H9 (cell line): Measurements from ENCODE around the gene ST8SIA5. TPM values are rescaled to one million over a fixed set of nuclear protein-coding genes. Genes with fewer than 3 reads are reported as not detected.

Source experiments
- DNase-seq: peaks from one replicate; pipeline ENCODE4 v3.0.0-alpha.2; 2017
- H2AFZ ChIP-seq: one replicate; pipeline ENCODE4 v1.6.1; 2013; ENCODE audit warnings: mild to moderate bottlenecking, low read length, control low read depth, moderate library complexity
- H2AK5ac ChIP-seq: 2 replicates; pipeline ENCODE4 v1.6.1; 2013; ENCODE audit warnings: low read length, control low read depth, mixed read lengths; ENCODE audit not compliant: insufficient read length
- H2BK120ac ChIP-seq: one replicate; pipeline ENCODE4 v1.6.1; 2013; ENCODE audit warnings: low read depth, mild to moderate bottlenecking, low read length, control low read depth, inconsistent platforms; ENCODE audit not compliant: poor library complexity, severe bottlenecking
- H2BK12ac ChIP-seq: 2 replicates; pipeline ENCODE4 v1.6.1; 2013; ENCODE audit warnings: low read length, control low read depth, mixed read lengths, low read depth; ENCODE audit not compliant: insufficient read length
- H2BK15ac ChIP-seq: 2 replicates; pipeline ENCODE4 v1.6.1; 2013; ENCODE audit warnings: low read depth, low read length, control low read depth
- H2BK20ac ChIP-seq: one replicate; pipeline ENCODE4 v1.6.1; 2013; ENCODE audit warnings: low read depth, mild to moderate bottlenecking, low read length, control low read depth, inconsistent platforms; ENCODE audit not compliant: poor library complexity, severe bottlenecking
- H2BK5ac ChIP-seq: 2 replicates; pipeline ENCODE4 v1.6.1; 2013; ENCODE audit warnings: low read length, control low read depth, mixed read lengths; ENCODE audit not compliant: insufficient read length
- H3K14ac ChIP-seq: 2 replicates; pipeline ENCODE4 v1.6.1; 2013; ENCODE audit warnings: low read length, control low read depth; ENCODE audit not compliant: insufficient read depth
- H3K18ac ChIP-seq: 2 replicates; pipeline ENCODE4 v1.6.1; 2013; ENCODE audit warnings: low read depth, mild to moderate bottlenecking, mixed read lengths, low read length, control low read depth; ENCODE audit not compliant: insufficient read length
- H3K23ac ChIP-seq: 2 replicates; pipeline ENCODE4 v1.6.1; 2013; ENCODE audit warnings: low read length, control low read depth, mixed read lengths, low read depth; ENCODE audit not compliant: insufficient read length
- H3K23me2 ChIP-seq: 2 replicates; pipeline ENCODE4 v1.6.1; 2013; ENCODE audit warnings: low read depth, mild to moderate bottlenecking, mixed read lengths, low read length, control low read depth; ENCODE audit not compliant: insufficient read length, poor library complexity, severe bottlenecking
- H3K27ac ChIP-seq: 2 replicates; pipeline ENCODE4 v1.5.1; 2013; ENCODE audit warnings: low read length, control low read depth, mixed read lengths, low read depth; ENCODE audit not compliant: insufficient read length
- H3K27me3 ChIP-seq: 2 replicates; pipeline ENCODE4 v1.6.1; 2013; ENCODE audit warnings: low read length, control low read depth, inconsistent platforms; ENCODE audit not compliant: insufficient read depth
- H3K4ac ChIP-seq: 2 replicates; pipeline ENCODE4 v1.6.1; 2013; ENCODE audit warnings: low read depth, mild to moderate bottlenecking, control low read depth, inconsistent platforms, low read length, moderate library complexity
- H3K4me1 ChIP-seq: 2 replicates; pipeline ENCODE4 v1.6.1; 2013; ENCODE audit warnings: low read length, control low read depth, inconsistent platforms; ENCODE audit not compliant: insufficient read depth
- H3K4me2 ChIP-seq: 2 replicates; pipeline ENCODE4 v1.6.1; 2013; ENCODE audit warnings: low read length, control low read depth, mixed read lengths; ENCODE audit not compliant: insufficient read length, insufficient read depth
- H3K56ac ChIP-seq: 2 replicates; pipeline ENCODE4 v1.6.1; 2013; ENCODE audit warnings: low read depth, mild to moderate bottlenecking, mixed read lengths, low read length, control low read depth; ENCODE audit not compliant: insufficient read length
- H3K79me1 ChIP-seq: 2 replicates; pipeline ENCODE4 v1.6.1; 2013; ENCODE audit warnings: low read depth, mild to moderate bottlenecking, moderate library complexity, low read length, control low read depth, inconsistent platforms; ENCODE audit not compliant: insufficient read depth, poor library complexity, severe bottlenecking
- H3K79me2 ChIP-seq: 2 replicates; pipeline ENCODE4 v1.6.1; 2013; ENCODE audit warnings: low read length, control low read depth, inconsistent platforms; ENCODE audit not compliant: insufficient read depth
- H3K9ac ChIP-seq: 2 replicates; pipeline ENCODE4 v1.6.1; 2013; ENCODE audit warnings: low read length, control low read depth, mixed read lengths; ENCODE audit not compliant: insufficient read length; ENCODE audit errors: extremely low read depth
- H3K9me3 ChIP-seq: one replicate; pipeline ENCODE4 v1.6.1; 2013; ENCODE audit warnings: low read depth, low read length, inconsistent platforms; ENCODE audit not compliant: control insufficient read depth
- H3T11ph ChIP-seq: one replicate; pipeline ENCODE4 v1.6.1; 2013; ENCODE audit warnings: mild to moderate bottlenecking, low read length, control low read depth, inconsistent platforms
- H4K20me1 ChIP-seq: one replicate; pipeline ENCODE4 v1.6.1; 2013; ENCODE audit not compliant: control insufficient read depth, insufficient read length, insufficient read depth
- H4K5ac ChIP-seq: 2 replicates; pipeline ENCODE4 v1.6.1; 2013; ENCODE audit warnings: low read depth, mild to moderate bottlenecking, mixed read lengths, low read length, control low read depth; ENCODE audit not compliant: insufficient read length
- H4K8ac ChIP-seq: replicated peaks from 2 replicates; pipeline ENCODE4 v1.6.1; 2013; ENCODE audit warnings: low read length, control low read depth, mixed read lengths, low read depth; ENCODE audit not compliant: insufficient read length
- H4K91ac ChIP-seq: 2 replicates; pipeline ENCODE4 v1.6.1; 2013; ENCODE audit warnings: low read depth, mild to moderate bottlenecking, moderate library complexity, mixed read lengths, low read length, control low read depth; ENCODE audit not compliant: insufficient read length
- H3K27ac Mint-ChIP-seq, 3 experiments: 2 replicates in 2 of 3; 3 replicates in 1 of 3; pipeline ENCODE4 v1.8.0; 2020 to 2021; ENCODE audit warnings: mixed read lengths in 3 of 3, mild to moderate bottlenecking in 1 of 3, moderate library complexity in 1 of 3
- H3K27me3 Mint-ChIP-seq: 2 replicates; pipeline ENCODE4 v1.8.0; 2021; ENCODE audit warnings: low read depth, mild to moderate bottlenecking, moderate library complexity, mixed read lengths
- H3K36me3 Mint-ChIP-seq, 3 experiments: 2 replicates in 2 of 3; 3 replicates in 1 of 3; pipeline ENCODE4 v1.8.0; 2020 to 2021; ENCODE audit warnings: low read depth in 3 of 3, mixed read lengths in 3 of 3; ENCODE audit not compliant: insufficient read depth in 1 of 3
- H3K4me1 Mint-ChIP-seq, 2 experiments: 2 replicates each; pipeline ENCODE4 v1.8.0; 2020; ENCODE audit warnings: mixed read lengths in 2 of 2
- H3K4me3 Mint-ChIP-seq, 2 experiments: 2 replicates in 1 of 2; 3 replicates in 1 of 2; pipeline ENCODE4 v1.8.0; 2020 to 2021; ENCODE audit warnings: mild to moderate bottlenecking in 2 of 2, mixed read lengths in 2 of 2, moderate library complexity in 1 of 2
- H3K9me3 Mint-ChIP-seq, 2 experiments: 2 replicates in 1 of 2; 3 replicates in 1 of 2; pipeline ENCODE4 v1.8.0; 2020; ENCODE audit warnings: mild to moderate bottlenecking in 2 of 2, mixed read lengths in 2 of 2, moderate library complexity in 1 of 2
- WGBS: extraction: QIAGEN DNeasy Blood & Tissue Kit; methylation state at CpG from one replicate; pipeline ENCODE4 v1.1.7; 2013; ENCODE audit warnings: missing lambda C conversion rate, low lambda C conversion rate, mixed read lengths; ENCODE audit not compliant: insufficient read length; ENCODE audit errors: extremely low coverage; 5-methylcytosine and 5-hydroxymethylcytosine counted together
- total RNA-seq: library from RNA; stranded (reverse); gene quantifications from 2 replicates; pipeline ENCODE4 v1.2.1, GENCODE V29; 2021
- TF ChIP-seq, protein P1 (sequence below): fragments of 200-600 bp; sonication (generic); conservative IDR thresholded peaks from 3 replicates; pipeline ENCODE4 v1.8.0; 2021; ENCODE audit warnings: antibody characterized with exemption, mild to moderate bottlenecking

ST8SIA5 gene
- total RNA-seq, 1 experiment from 2014 or later, result 0.63 TPM

DNA sequence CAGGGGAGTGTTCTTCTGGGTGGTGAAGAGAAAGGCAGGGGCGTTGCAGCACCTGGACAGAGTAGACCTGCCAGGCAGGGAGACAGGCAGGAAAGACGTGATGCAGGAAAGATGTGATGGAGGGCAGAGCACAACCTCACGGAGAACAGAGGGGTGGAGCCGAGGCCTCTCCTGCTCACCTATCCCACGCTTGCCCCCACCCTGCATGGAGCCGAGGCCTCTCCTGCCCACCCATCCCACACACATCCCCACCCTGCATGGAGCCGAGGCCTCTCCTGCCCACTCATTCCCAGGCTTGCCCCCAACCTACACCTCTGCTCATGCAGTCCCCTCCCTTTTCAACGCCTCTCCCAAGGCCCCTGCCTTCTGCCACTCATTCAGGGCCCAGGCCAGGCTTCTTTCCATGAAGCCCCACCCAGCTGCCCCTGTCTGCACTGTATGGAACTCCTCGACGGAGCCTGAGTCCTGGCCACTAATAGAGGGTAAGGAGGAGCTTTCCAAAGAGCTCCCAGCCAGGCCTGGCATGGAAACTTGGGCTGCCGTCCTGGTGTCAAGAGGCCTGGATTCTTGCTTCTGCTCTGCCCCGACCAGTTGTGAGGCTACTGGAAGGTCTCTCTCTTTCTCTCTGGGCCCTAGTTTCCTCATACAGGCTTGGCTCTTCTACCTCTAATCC, 67.9 kb downstream of the ST8SIA5 start:
- WGBS, result no CpG with 5 or more reads among the region's 12 CpGs
- H2BK5ac ChIP-seq, result no peak overlapping the region
- Mint-ChIP-seq H3K27ac (peak overlapping the region in 1 of 3 experiments; percentile 59; a peak in 3 of 7 replicates), H3K9me3 (no peaks in the 10 kb centered on the region), H3K4me3 (no peak overlapping the region; a peak in 1 of 5 replicates), H3K36me3 (no peaks in the 10 kb centered on the region), H3K4me1 (peaks cover 20 to 29% of the 10 kb centered on the region in 2 experiments), H3K27me3 (no peaks in the 10 kb centered on the region; the same call in none of the 2 replicates)
- H4K8ac ChIP-seq, result no peak overlapping the region
- H4K91ac ChIP-seq, result no peak overlapping the region
- H3K18ac ChIP-seq, result no peak overlapping the region
- H3K23ac ChIP-seq, result no peak overlapping the region
- H3K4me2 ChIP-seq, result no peak overlapping the region
- no peak for DNase-seq
- no peak overlapping the region for H2BK12ac ChIP-seq
- H3K9ac ChIP-seq, result no peak overlapping the region
- H2BK120ac ChIP-seq, result no peak overlapping the region
- no peaks in the 10 kb centered on the region for H4K20me1 ChIP-seq
- H3K79me1 ChIP-seq, result no peaks in the 10 kb centered on the region
- no peak overlapping the region for H3K27ac ChIP-seq
- no peak overlapping the region for H2AK5ac ChIP-seq
- H2BK20ac ChIP-seq, result no peak overlapping the region
- H3K23me2 ChIP-seq, result no peaks in the 10 kb centered on the region
- H3T11ph ChIP-seq, result no peak overlapping the region
- H3K79me2 ChIP-seq, result no peaks in the 10 kb centered on the region
- H3K14ac ChIP-seq, result no peak overlapping the region
- H3K56ac ChIP-seq, result no peak overlapping the region
- no peaks in the 10 kb centered on the region for H3K9me3 ChIP-seq
- no peak overlapping the region for H4K5ac ChIP-seq
- no peaks in the 10 kb centered on the region for H3K27me3 ChIP-seq
- no peak overlapping the region for H2BK15ac ChIP-seq
- no peak overlapping the region for H2AFZ ChIP-seq
- no peak overlapping the region for H3K4ac ChIP-seq
- H3K4me1 ChIP-seq, result no peaks in the 10 kb centered on the region
- TF ChIP-seq, protein P1, sequence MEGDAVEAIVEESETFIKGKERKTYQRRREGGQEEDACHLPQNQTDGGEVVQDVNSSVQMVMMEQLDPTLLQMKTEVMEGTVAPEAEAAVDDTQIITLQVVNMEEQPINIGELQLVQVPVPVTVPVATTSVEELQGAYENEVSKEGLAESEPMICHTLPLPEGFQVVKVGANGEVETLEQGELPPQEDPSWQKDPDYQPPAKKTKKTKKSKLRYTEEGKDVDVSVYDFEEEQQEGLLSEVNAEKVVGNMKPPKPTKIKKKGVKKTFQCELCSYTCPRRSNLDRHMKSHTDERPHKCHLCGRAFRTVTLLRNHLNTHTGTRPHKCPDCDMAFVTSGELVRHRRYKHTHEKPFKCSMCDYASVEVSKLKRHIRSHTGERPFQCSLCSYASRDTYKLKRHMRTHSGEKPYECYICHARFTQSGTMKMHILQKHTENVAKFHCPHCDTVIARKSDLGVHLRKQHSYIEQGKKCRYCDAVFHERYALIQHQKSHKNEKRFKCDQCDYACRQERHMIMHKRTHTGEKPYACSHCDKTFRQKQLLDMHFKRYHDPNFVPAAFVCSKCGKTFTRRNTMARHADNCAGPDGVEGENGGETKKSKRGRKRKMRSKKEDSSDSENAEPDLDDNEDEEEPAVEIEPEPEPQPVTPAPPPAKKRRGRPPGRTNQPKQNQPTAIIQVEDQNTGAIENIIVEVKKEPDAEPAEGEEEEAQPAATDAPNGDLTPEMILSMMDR, result no peak
